Liver (tissue), 9 donors: ENCODE measurements around the gene MLX. TPM values are rescaled to one million over a fixed set of nuclear protein-coding genes. Genes with fewer than 3 reads are reported as not detected.
A peak's percentile ranks its signal among the peaks of the same experiment; 100 is the strongest.

Experiments
- DNase-seq: peaks from one replicate; pipeline ENCODE4 v3.0.0-alpha.2; 2017; ENCODE audit warnings: low spot score
- H3K27ac ChIP-seq, 2 donors: one replicate each; pipeline ENCODE4 v1.7.0; 2013; ENCODE audit warnings: inconsistent platforms in 2 of 2, low read length in 2 of 2, control low read depth in 1 of 2, low read depth in 1 of 2, mild to moderate bottlenecking in 1 of 2
- H3K27me3 ChIP-seq, 4 donors: one replicate each; pipeline versions ENCODE4 v1.6.1 to v1.7.0; 2013; ENCODE audit warnings: low read length in 3 of 4, inconsistent platforms in 1 of 4, mild to moderate bottlenecking in 1 of 4, moderate library complexity in 1 of 4; ENCODE audit not compliant: control insufficient read depth in 4 of 4, insufficient read depth in 4 of 4
- H3K36me3 ChIP-seq, 4 donors: one replicate each; pipeline versions ENCODE4 v1.6.1 to v1.7.0; 2013; ENCODE audit warnings: low read length in 3 of 4, mild to moderate bottlenecking in 3 of 4, low read depth in 1 of 4, moderate library complexity in 1 of 4; ENCODE audit not compliant: control insufficient read depth in 4 of 4, insufficient read depth in 3 of 4
- H3K4me1 ChIP-seq, 4 donors: one replicate each; pipeline versions ENCODE4 v1.6.1 to v1.7.0; 2013; ENCODE audit warnings: low read length in 3 of 4, mild to moderate bottlenecking in 3 of 4, moderate library complexity in 1 of 4; ENCODE audit not compliant: control insufficient read depth in 4 of 4, insufficient read depth in 4 of 4
- H3K4me3 ChIP-seq, 3 donors: one replicate each; pipeline versions ENCODE4 v1.6.1 to v1.7.0; 2013; ENCODE audit warnings: low read length in 3 of 3, control low read depth in 1 of 3, low read depth in 1 of 3, mild to moderate bottlenecking in 1 of 3
- H3K9ac ChIP-seq, 2 donors: one replicate each; pipeline ENCODE4 v1.7.0; 2013; ENCODE audit warnings: low read length in 2 of 2, mild to moderate bottlenecking in 2 of 2, moderate library complexity in 2 of 2, control low read depth in 1 of 2, low read depth in 1 of 2
- H3K9me3 ChIP-seq, 4 donors: one replicate each; pipeline versions ENCODE4 v1.6.1 to v1.7.0; 2013; ENCODE audit warnings: low read length in 3 of 4; ENCODE audit not compliant: control insufficient read depth in 4 of 4
- CTCF ChIP-seq: fragments of 150-350 bp; IDR thresholded peaks from 2 replicates; pipeline ENCODE4 v1.5.1; 2017; ENCODE audit warnings: improper control_type of control experiment, low read depth, low read length; ENCODE audit not compliant: missing input control
- FOXA1 ChIP-seq: IDR thresholded peaks from 2 replicates; pipeline ENCODE4 v1.6.1; 2016; ENCODE audit warnings: antibody characterized with exemption
- FOXA2 ChIP-seq: IDR thresholded peaks from 2 replicates; pipeline ENCODE4 v1.6.1; 2016; ENCODE audit warnings: antibody characterized with exemption
- GABPA ChIP-seq, 2 donors: IDR thresholded peaks in 1 of 2; conservative IDR thresholded peaks in 1 of 2; 2 replicates each; pipeline ENCODE4 v1.6.1; 2016; ENCODE audit warnings: antibody characterized with exemption in 2 of 2, mild to moderate bottlenecking in 1 of 2, moderate library complexity in 1 of 2
- HNF4A ChIP-seq, 2 donors: conservative IDR thresholded peaks; 2 replicates each; pipeline ENCODE4 v1.6.1; 2016; ENCODE audit warnings: antibody characterized with exemption in 2 of 2, mild to moderate bottlenecking in 2 of 2
- JUND ChIP-seq, 2 donors: IDR thresholded peaks; 2 replicates each; pipeline ENCODE4 v1.6.1; 2016; ENCODE audit warnings: antibody characterized with exemption in 2 of 2
- RAD21 ChIP-seq, 2 donors: IDR thresholded peaks; 2 replicates each; pipeline ENCODE4 v1.6.1; 2016; ENCODE audit warnings: antibody characterized with exemption in 2 of 2, mild to moderate bottlenecking in 2 of 2
- RXRA ChIP-seq, 2 donors: IDR thresholded peaks; 2 replicates each; pipeline ENCODE4 v1.6.1; 2017 to 2018; ENCODE audit warnings: antibody characterized with exemption in 2 of 2, mild to moderate bottlenecking in 1 of 2
- YY1 ChIP-seq: IDR thresholded peaks from 2 replicates; pipeline ENCODE4 v1.6.1; 2016; ENCODE audit warnings: antibody characterized with exemption, mild to moderate bottlenecking
- WGBS: extraction: QIAGEN DNeasy Blood & Tissue Kit; methylation state at CpG from one replicate; pipeline ENCODE4 v1.1.7; 2013; 5-methylcytosine and 5-hydroxymethylcytosine counted together
- polyA plus RNA-seq, 2 donors: library from polyadenylated mRNA; stranded (reverse) in 1 of 2; unstranded in 1 of 2; fragments of 200-250 nt in 1 of 2; fragments of >200 nt in 1 of 2; fragmentation: Nextera tagmentation in 1 of 2; extraction: Ambion mirVana in 1 of 2; gene quantifications; one replicate each; pipeline versions ENCODE4 v1.2.1 to v1.2.3, GENCODE V29; 2013 to 2015
- total RNA-seq, 2 donors: library from RNA; depleted of rRNA; stranded (reverse); fragments of >200 nt; gene quantifications; one replicate each; pipeline ENCODE4 v1.2.3, GENCODE V29; 2014
- donor health status: healthy.
- donor health status: healthy.
- donor health status: healthy.
- donor health status: healthy.
- donor health status: healthy.

MLX gene
- total and polyA plus RNA-seq, 4 donors, result 19.4 to 40.0 (median 32.1) TPM

- TF ChIP-seq CTCF (no peak), HNF4A (conservative IDR thresholded peaks at IDR 0.05) (no peak), RXRA (IDR thresholded peaks at IDR 0.05) (no peak), JUND (IDR thresholded peaks at IDR 0.05) (no peak), FOXA1 (no peak)
These were observed 13.6 kb upstream of the MLX start (continued) for GRCh38 chr17:42553161-42553818.

- no peaks in the 10 kb centered on the region for H3K9me3 ChIP-seq
These were observed 13.0 kb upstream of the MLX start for GRCh38 chr17:42553866-42554249.

GRCh38 chr17:42554250-42555121, 12.4 kb upstream of the MLX start:
- Histone ChIP-seq H3K4me3 (peak overlapping the region; percentile 71 to 85 (median 71)), H3K9me3 (no peaks in the 10 kb centered on the region), H3K27me3 (no peaks in the 10 kb centered on the region), H3K27ac (peak overlapping the region; percentile 88 to 93), H3K4me1 (peaks cover 0 to 20% (median 11%) of the 10 kb centered on the region in 4 donors), H3K36me3 (no peaks in the 10 kb centered on the region), H3K9ac (peak overlapping the region; percentile 80 to 90)
- DNase-seq, result peak; percentile 76
- under 1% methylated on average over 82 of the region's 82 CpGs for WGBS
- no peak for TF ChIP-seq FOXA2
- TF ChIP-seq YY1, result peak; percentile 47
- peak in 1 of 2 donors; percentile 79 for TF ChIP-seq GABPA (IDR thresholded peaks at IDR 0.05 in 1 of 2, conservative IDR thresholded peaks at IDR 0.05 in 1 of 2)
- peak in 1 of 2 donors; percentile 11 for TF ChIP-seq RXRA (IDR thresholded peaks at IDR 0.05)
- TF ChIP-seq CTCF, result no peak
- TF ChIP-seq RAD21 (IDR thresholded peaks at IDR 0.05), result peak in 1 of 2 donors; percentile 49

More at GRCh38 chr17:42553866-42554249, 13.0 kb upstream of the MLX start:
- no peak for DNase-seq
- Histone ChIP-seq H3K36me3 (no peaks in the 10 kb centered on the region), H3K4me3 (peak overlapping the region; percentile 71 to 85 (median 71)), H3K27me3 (no peaks in the 10 kb centered on the region), H3K4me1 (peaks cover 0 to 21% (median 13%) of the 10 kb centered on the region in 4 donors), H3K27ac (peak overlapping the region; percentile 88 to 93), H3K9ac (peak overlapping the region in 1 of 2 donors; percentile 81)
- peak; percentile 7 to 24 for TF ChIP-seq RAD21 (IDR thresholded peaks at IDR 0.05)
- no peak for TF ChIP-seq YY1
- 43% methylated on average over 16 of the region's 16 CpGs for WGBS
